SJSA1 (cell line): ENCODE results near the gene FRMD4A. TPM values are rescaled to one million over a fixed set of nuclear protein-coding genes. Genes with fewer than 3 reads are reported as not detected.
"Not testable (repeated sequence)": the region's sequence is repeated elsewhere in the genome, so short reads cannot be mapped to it uniquely, and the experiment has no call there.

Experiments
- DNase-seq, 2 experiments: peaks; one replicate each; pipeline ENCODE4 v3.0.0-alpha.2; 2015 to 2020; ENCODE audit warnings: low spot score in 2 of 2, low read depth in 1 of 2
- H3K27ac ChIP-seq: fragments of 250-450 bp; sonication (Bioruptor Pico); 2 replicates; pipeline ENCODE4 v1.5.1; 2020; ENCODE audit warnings: mild to moderate bottlenecking, moderate library complexity
- H3K27me3 ChIP-seq: fragments of 250-450 bp; sonication (Bioruptor Pico); replicated peaks from 2 replicates; pipeline ENCODE4 v1.5.1; 2020; ENCODE audit warnings: mild to moderate bottlenecking, moderate library complexity
- H3K36me3 ChIP-seq: fragments of 250-450 bp; sonication (Bioruptor Pico); 2 replicates; pipeline ENCODE4 v1.5.1; 2020; ENCODE audit warnings: mild to moderate bottlenecking
- H3K4me1 ChIP-seq: fragments of 250-450 bp; sonication (Bioruptor Pico); replicated peaks from 2 replicates; pipeline ENCODE4 v1.6.1; 2021; ENCODE audit warnings: mild to moderate bottlenecking
- H3K4me3 ChIP-seq: fragments of 250-450 bp; sonication (Bioruptor Pico); 2 replicates; pipeline ENCODE4 v1.5.1; 2020; ENCODE audit warnings: mild to moderate bottlenecking
- H3K9me3 ChIP-seq: fragments of 250-450 bp; sonication (Bioruptor Pico); replicated peaks from 2 replicates; pipeline ENCODE4 v1.5.1; 2020; ENCODE audit warnings: mild to moderate bottlenecking
- total RNA-seq: library from RNA; depleted of rRNA; stranded (reverse); fragments of >200 nt; shearing (Covaris generic); gene quantifications from 2 replicates; pipeline ENCODE4 v1.2.3, GENCODE V29; 2014

Gene FRMD4A
- total RNA-seq, 1 experiment from 2014 or later: 6.2 TPM

DNA sequence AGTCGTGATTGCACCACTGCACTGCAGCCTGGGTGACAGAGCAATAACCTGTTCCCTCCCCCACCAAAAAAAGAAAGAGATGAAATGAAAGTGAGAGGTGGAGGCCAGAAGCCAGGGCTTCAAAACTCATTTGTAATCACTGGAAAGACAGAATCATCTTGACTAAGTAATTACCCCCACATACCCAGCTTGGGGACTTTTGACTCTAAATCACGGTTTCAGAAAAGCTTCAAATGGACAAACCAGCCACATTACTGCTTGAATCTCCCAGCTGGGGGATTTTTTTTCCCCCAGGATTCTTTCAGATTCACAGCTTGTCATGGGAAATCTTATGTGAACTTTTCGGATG lies 361.0 kb downstream of the FRMD4A start:
- peaks cover 28% of the 10 kb centered on the region for H3K4me1 ChIP-seq
- H3K27me3 ChIP-seq: no peaks in the 10 kb centered on the region
- H3K9me3 ChIP-seq: no peaks in the 10 kb centered on the region
- H3K36me3 ChIP-seq: no peaks in the 10 kb centered on the region
- DNase-seq: no peak
- no peak overlapping the region for H3K4me3 ChIP-seq
- no peak overlapping the region for H3K27ac ChIP-seq

DNA sequence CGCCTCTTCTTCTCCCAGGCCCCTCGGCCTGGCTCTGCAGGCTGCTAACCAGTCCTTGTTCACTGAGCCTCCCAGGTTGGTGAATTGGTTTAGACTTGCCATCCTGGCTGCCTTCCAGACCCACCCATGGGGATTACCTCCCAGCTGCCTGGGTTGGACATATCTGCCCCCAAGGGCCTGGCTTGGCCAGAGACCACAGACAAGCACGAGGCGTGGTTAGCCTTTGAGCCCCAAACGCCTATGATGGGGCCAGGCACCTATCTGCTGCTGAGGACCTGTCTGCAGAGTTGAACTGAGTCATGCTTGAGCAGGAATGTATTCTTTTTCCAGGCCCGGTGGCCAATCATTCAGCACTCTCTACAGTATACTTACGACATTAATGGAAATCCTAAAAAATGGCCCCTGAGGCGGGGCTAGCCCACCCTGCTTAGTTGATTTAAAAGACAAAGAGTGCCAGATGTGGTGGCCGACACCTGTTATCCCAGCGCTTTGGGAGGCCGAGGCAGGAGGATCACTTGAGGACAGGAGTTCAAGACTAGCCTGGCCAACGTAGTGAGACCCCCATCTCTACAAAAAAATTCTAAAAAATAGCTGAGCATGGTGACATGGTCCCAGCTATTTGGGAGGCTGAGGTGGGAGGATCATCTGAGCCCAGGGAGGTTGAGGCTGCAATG lies 361.5 kb downstream of the FRMD4A start:
- peak; percentile 32 to 65 for DNase-seq
- Histone ChIP-seq H3K4me3 (no peak overlapping the region), H3K9me3 (no peaks in the 10 kb centered on the region), H3K27ac (no peak overlapping the region), H3K27me3 (no peaks in the 10 kb centered on the region), H3K36me3 (no peaks in the 10 kb centered on the region), H3K4me1 (peaks cover 28% of the 10 kb centered on the region)

DNA sequence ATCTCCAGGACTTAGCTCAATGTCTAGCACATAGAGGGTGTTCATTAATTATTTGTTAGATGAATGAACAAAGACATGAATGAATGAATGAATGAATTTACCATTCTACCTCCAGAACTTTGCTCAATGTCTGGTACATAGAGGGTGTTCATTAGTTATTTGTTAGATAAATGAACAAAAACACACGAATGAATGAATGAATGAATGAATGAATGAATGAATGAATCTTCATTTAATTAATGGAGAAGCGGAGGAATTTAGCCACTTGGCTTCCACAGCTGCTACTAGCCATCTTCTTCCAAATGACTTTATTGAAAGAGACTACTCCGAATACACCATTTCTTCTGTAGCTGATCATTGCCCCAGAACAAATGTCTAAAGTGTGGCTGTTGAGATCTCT lies 368.9 kb downstream of the FRMD4A start:
- H3K36me3 ChIP-seq: no peaks in the 10 kb centered on the region
- peak overlapping the region; percentile 78; the same call in 1 of the 2 replicates for H3K27ac ChIP-seq
- no peaks in the 10 kb centered on the region for H3K9me3 ChIP-seq
- H3K27me3 ChIP-seq: no peaks in the 10 kb centered on the region
- no peak for DNase-seq
- no peak overlapping the region for H3K4me3 ChIP-seq
- H3K4me1 ChIP-seq: peaks cover 37% of the 10 kb centered on the region

DNA sequence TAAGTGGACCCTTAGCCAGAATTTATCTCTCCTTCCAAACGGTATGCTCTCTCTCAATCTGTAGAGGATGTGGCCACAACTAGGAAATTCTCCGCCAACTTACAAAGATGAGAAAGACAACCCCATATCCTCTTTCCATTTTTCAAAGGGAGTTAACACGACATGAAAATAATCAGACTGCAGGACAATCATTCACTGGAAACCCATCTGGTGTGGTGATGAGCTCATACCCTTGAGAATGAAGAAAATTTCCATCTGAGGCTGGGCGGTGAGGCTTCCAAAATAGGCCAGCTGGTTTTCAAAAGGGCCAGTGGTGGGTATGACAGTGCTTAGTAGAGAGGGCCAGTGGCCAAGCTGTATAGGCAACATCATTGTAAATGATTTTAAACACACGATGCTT lies 369.6 kb downstream of the FRMD4A start:
- peak; percentile 75 to 86 for DNase-seq
- Histone ChIP-seq H3K9me3 (no peaks in the 10 kb centered on the region), H3K4me3 (no peak overlapping the region), H3K4me1 (peaks cover 40% of the 10 kb centered on the region), H3K27ac (peak overlapping the region; percentile 78), H3K27me3 (no peaks in the 10 kb centered on the region), H3K36me3 (no peaks in the 10 kb centered on the region)

DNA sequence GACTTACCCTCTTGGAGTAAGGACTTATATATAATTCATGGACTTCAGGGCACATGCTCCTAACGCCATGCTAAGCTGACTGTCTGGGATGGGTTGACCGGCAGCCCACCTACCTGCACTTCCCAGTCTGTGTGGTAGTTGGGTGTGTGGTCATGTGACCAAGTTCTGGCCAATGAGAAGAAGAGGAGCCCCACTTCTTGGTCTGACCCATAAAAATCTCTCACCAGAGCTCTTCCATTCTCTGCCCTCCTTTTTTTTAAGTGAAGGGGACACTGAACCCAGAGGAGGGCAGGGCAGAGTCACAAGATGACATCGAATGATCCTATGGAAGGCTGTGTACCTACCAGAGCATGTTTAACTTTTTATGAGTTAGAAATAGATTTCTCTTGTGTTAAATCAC lies 370.1 kb downstream of the FRMD4A start:
- Histone ChIP-seq H3K4me1 (peaks cover 40% of the 10 kb centered on the region), H3K27me3 (no peaks in the 10 kb centered on the region), H3K27ac (peak overlapping the region; percentile 78), H3K4me3 (no peak overlapping the region), H3K9me3 (no peaks in the 10 kb centered on the region), H3K36me3 (no peaks in the 10 kb centered on the region)
- DNase-seq: no peak

DNA sequence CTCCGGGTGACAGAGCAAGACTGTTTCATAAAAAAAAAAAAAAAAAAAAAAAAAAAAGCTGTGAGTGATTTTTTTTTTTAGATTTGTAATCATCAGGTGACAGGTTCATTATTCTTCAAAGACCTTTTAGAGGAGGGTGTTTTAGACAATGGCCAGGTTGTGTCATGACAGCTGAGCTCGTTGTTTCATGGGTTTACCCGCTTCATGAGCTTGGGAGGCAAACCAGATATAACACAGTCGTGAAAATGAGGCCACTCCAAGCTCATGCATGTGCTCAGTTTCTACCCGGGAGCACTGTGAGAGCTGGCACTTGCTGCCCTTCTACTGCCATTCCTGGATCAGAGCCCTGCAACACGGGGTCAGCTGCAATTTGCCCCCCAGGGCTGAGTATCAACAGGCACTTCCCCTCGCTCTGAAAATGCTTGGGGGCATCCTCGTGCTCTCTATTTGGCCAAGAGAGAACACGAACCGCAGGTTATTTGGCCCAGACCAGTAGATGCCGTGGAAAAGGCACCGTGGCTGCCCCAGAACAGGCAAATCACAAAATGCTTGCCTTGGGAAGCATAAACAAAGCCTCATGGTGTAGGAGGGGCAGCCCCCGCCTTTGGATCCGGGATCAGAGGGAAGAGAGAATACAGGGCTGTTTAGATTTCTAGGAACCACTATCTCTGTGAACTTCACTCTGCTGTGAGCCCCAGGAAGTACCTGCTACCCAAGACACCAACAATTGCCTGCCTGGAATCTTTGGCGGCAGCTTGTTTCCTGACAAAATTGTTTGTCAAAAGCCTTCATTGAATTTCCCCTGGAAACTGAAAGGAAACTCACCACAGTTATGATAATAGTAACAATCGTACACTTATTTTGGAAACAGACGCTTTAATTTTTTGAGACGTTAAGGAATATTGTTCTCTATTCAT lies 371.0 kb downstream of the FRMD4A start:
- no peak overlapping the region for H3K4me3 ChIP-seq
- no peaks in the 10 kb centered on the region for H3K36me3 ChIP-seq
- DNase-seq: peak in 1 of 2 experiments; percentile 36
- H3K27ac ChIP-seq: peak overlapping the region; percentile 6
- H3K27me3 ChIP-seq: no peaks in the 10 kb centered on the region
- H3K9me3 ChIP-seq: no peaks in the 10 kb centered on the region
- H3K4me1 ChIP-seq: peaks cover 40% of the 10 kb centered on the region

DNA sequence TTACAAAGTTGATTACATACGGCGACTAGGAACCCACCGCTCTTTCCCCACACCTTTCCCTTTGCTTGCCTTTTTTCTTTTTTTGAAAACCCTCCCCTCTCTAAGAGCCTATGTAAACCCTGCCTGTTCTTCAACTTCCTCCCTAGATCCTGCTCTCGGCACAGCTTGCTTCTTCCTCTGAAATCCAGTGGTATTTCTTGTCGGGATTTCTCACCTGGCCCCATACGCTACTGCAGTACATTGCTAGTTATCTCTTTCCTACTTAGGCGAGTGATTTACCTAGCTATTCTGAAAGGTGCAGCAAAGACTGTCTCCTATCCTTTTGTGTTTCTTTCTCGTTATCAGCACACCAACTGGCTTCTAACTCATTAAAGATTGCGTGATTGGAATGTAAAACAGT lies 372.9 kb downstream of the FRMD4A start:
- Histone ChIP-seq H3K9me3 (no peaks in the 10 kb centered on the region; the same call in 1 of the 2 replicates), H3K27me3 (no peaks in the 10 kb centered on the region), H3K36me3 (no peaks in the 10 kb centered on the region), H3K4me3 (no peak overlapping the region), H3K4me1 (peaks cover 40% of the 10 kb centered on the region), H3K27ac (no peak overlapping the region)
- DNase-seq: no peak

DNA sequence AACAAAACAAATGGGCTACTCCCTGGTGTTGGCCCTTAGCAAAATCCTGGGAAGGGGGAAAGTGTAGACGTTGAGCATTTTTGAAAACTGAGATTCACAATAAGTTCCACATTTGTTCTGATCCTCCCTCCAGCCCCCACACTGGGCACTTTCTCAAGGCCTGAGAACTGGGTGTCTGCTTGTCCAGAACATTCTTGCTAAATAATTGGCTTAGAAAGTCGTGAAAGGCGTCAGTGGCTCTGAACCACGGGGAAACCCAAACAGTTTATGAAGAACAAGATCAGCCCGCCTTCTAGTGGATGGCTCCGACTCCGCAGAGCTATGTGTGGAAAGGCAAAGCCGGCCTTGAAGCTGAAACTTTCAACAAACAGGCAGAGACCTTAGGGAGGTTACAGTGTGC lies 373.9 kb downstream of the FRMD4A start:
- Histone ChIP-seq H3K27me3 (no peaks in the 10 kb centered on the region), H3K4me1 (peaks cover 33% of the 10 kb centered on the region), H3K36me3 (no peaks in the 10 kb centered on the region), H3K4me3 (no peak overlapping the region), H3K9me3 (no peaks in the 10 kb centered on the region; the same call in 1 of the 2 replicates), H3K27ac (no peak overlapping the region; the same call in 1 of the 2 replicates)
- peak; percentile 42 to 56 for DNase-seq

DNA sequence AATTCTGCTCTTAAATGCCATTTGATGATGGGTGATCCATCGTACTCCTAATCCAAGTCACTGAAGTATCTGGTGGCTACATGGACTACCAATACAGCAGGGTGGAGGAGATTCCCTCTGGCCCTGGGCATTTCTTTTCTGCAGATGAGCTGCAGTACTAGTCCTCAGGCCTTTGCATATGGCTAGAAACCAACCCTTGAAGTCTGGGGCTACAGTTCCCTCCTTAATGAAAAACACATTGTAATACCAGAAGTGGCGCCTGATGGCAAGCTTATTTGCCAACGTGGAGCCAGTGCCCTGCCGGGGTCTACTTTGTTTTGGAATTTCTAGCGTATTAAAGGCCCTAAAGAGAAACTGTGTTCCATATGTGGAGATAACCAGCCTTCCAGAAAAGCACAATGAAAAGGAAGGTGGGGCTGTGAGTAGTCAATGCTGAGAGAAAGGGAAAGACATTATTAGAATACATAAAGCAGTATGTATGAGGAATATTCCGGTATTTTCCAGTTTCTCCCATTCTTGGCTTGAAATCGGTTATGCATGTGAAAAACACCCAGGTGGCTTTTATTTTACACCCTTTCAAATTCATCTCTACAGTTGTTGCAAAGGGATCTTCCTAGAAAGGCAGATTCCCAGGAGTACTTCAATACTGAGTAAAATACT lies 375.2 kb downstream of the FRMD4A start:
- Histone ChIP-seq H3K27ac (no peak overlapping the region), H3K27me3 (no peaks in the 10 kb centered on the region), H3K9me3 (no peaks in the 10 kb centered on the region; the same call in 1 of the 2 replicates), H3K4me1 (peaks cover 25% of the 10 kb centered on the region), H3K36me3 (no peaks in the 10 kb centered on the region), H3K4me3 (no peak overlapping the region)
- no peak for DNase-seq

DNA sequence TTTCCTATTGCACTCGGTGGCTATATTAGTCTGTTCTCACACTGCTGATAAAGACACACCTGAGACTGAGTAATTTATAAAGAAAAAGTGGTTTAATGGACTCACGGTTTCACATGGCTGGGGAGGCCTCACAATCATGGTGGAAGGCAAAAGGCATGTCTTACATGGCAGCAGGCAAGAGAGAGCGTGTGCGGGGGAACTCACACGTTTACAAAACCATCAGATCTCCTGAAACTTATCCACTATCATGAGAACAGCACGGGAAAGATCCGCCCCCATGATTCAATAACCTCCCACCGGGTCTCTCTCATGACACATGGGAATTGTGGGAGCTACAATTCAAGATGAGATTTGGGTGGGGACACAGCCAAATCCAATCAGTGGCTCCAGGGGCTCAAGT lies 376.5 kb downstream of the FRMD4A start:
- H3K27ac ChIP-seq, H3K9me3 ChIP-seq, DNase-seq, H3K4me3 ChIP-seq, H3K36me3 ChIP-seq, H3K27me3 ChIP-seq: not testable (repeated sequence)
- peaks cover 26% of the 10 kb centered on the region for H3K4me1 ChIP-seq

DNA sequence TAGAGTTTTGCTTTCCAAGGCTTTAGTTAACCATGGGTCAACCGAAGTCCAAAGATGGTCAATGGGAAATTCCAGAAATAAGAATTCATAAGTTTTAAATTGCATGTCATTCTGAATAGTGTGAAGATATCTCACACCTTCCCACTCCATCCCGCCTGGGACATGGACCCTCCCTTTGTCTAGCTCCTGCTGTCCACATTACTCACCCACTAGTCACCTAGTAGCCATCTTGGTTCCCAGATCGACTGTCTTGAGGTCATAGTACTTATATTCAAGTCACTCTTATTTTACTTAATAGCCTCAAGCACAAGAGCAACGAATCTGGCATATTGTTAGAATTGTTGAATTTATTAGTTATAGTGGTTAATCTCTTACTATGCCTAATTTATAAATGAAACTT lies 377.4 kb downstream of the FRMD4A start:
- Histone ChIP-seq H3K27me3 (no peaks in the 10 kb centered on the region), H3K9me3 (no peaks in the 10 kb centered on the region; the same call in 1 of the 2 replicates), H3K4me3 (no peak overlapping the region), H3K27ac (no peak overlapping the region), H3K4me1 (peaks cover 26% of the 10 kb centered on the region), H3K36me3 (no peaks in the 10 kb centered on the region)
- DNase-seq: no peak

DNA sequence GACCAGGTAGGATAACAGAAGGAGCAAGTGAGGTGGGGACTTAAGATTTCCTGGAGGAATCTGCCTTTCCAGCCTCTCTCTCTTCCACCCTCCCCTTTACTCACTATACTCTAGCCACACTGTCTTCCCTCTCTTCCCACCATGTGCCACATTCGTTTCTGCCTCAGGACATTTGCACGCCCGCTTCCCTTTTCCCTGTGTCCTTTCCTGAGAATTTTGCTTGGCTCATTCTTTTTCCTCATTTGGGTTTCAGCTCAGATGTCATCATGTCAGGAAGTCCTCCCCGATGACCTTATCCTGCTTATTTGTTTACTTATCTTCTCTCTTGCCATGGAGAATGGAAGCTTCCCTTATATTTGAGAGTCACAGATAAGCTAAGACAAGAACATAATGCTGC lies 380.2 kb downstream of the FRMD4A start:
- DNase-seq: no peak
- Histone ChIP-seq H3K36me3 (no peaks in the 10 kb centered on the region), H3K4me3 (no peak overlapping the region), H3K27me3 (no peaks in the 10 kb centered on the region), H3K9me3 (no peaks in the 10 kb centered on the region; the same call in 1 of the 2 replicates), H3K4me1 (peaks cover 23% of the 10 kb centered on the region), H3K27ac (peak overlapping the region; percentile 58)

DNA sequence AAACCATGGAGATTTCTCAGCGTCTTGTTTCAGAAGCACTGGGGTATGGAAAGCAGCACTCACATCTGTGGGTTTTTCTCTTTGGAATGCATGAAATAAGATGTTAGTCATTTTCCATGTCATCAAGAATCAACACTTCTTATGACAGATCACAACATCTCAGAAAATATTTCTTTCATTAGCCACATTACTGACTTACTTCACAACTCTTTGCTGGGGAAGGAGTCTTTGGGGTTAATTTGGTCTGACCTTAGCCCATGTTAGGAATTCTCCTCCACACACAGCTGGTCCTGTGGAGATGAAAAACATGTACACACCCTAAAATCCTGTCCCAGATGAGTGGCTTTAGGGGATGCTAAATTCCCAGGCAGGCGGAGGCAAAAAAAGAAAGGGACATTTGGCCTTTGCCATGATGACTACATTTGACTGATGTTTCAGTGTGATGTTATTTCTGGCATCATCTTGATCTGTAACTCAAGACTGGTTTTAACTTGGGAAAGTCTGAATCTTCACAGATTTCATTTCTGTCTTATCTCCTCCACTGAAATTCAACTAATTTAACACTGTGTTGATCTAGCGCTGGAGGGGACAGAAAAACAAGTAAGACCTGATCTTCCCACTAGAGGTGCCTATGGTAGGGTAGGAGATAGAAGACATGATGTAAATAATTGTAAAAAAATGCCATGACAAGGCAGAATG lies 380.7 kb downstream of the FRMD4A start:
- Histone ChIP-seq H3K27ac (peak overlapping the region; percentile 58), H3K4me3 (no peak overlapping the region), H3K4me1 (peaks cover 23% of the 10 kb centered on the region), H3K9me3 (no peaks in the 10 kb centered on the region; the same call in 1 of the 2 replicates), H3K27me3 (no peaks in the 10 kb centered on the region), H3K36me3 (no peaks in the 10 kb centered on the region)
- peak in 1 of 2 experiments; percentile 41 for DNase-seq
